SK-N-SH (cell line): ENCODE measurements around the gene PXDC1. TPM values are rescaled to one million over a fixed set of nuclear protein-coding genes. Genes with fewer than 3 reads are reported as not detected.

Source experiments
- CTCF ChIA-PET: fragments of 300-600, 350-600 bp; formaldehyde crosslinking; extraction: SDS; loops from one replicate; lab custom pipeline; 2021; lab: Yijun Ruan, JAX
- POLR2A ChIA-PET: fragments of 350-600 bp; sonication (Branson Sonifier 250); formaldehyde crosslinking; extraction: SDS; loops from one replicate; lab custom pipeline; 2020; ENCODE audit warnings: antibody characterized with exemption, inconsistent platforms; lab: Yijun Ruan, JAX
- DNase-seq: peaks from one replicate; pipeline ENCODE4 v3.0.0; 2012
- H2AFZ ChIP-seq: fragments of 200-600 bp; sonication (generic); 2 replicates; pipeline ENCODE4 v1.8.1; 2016; ENCODE audit warnings: antibody characterized with exemption, mild to moderate bottlenecking, low read depth
- H3F3A ChIP-seq: fragments of 200-600 bp; sonication (generic); replicated peaks from 2 replicates; pipeline ENCODE3; 2016; ENCODE audit warnings: antibody characterized with exemption, mild to moderate bottlenecking; ENCODE audit not compliant: insufficient read depth
- H3K27ac ChIP-seq, 2 experiments: fragments of 200-500 bp in 1 of 2; fragments of 200-600 bp in 1 of 2; sonication (Bioruptor generic) in 1 of 2; sonication (generic), shearing (Covaris generic) in 1 of 2; 2 replicates each; pipeline versions ENCODE4 v1.5.1 to v1.6.1; 2014 to 2016; ENCODE audit warnings: low read depth in 2 of 2, inconsistent platforms in 1 of 2, low read length in 1 of 2, mild to moderate bottlenecking in 1 of 2, mixed read lengths in 1 of 2
- H3K27me3 ChIP-seq: fragments of 200-600 bp; sonication (generic), shearing (Covaris generic); 2 replicates; pipeline ENCODE4 v1.6.1; 2016; ENCODE audit warnings: mixed run types; ENCODE audit not compliant: insufficient read depth
- H3K36me3 ChIP-seq, 2 experiments: fragments of 200-500 bp in 1 of 2; fragments of 200-600 bp in 1 of 2; sonication (Bioruptor generic) in 1 of 2; sonication (generic) in 1 of 2; replicated peaks in 1 of 2; 2 replicates each; pipeline versions ENCODE3 to v1.5.1; 2014 to 2016; ENCODE audit warnings: low read length in 1 of 2, mild to moderate bottlenecking in 1 of 2; ENCODE audit not compliant: insufficient read depth in 2 of 2, control insufficient read depth in 1 of 2
- H3K4me1 ChIP-seq, 2 experiments: fragments of 200-500 bp in 1 of 2; fragments of 200-600 bp in 1 of 2; sonication (Bioruptor generic) in 1 of 2; sonication (generic), shearing (Covaris generic) in 1 of 2; 2 replicates each; pipeline versions ENCODE4 v1.5.1 to v1.6.1; 2014 to 2016; ENCODE audit warnings: low read depth in 1 of 2, low read length in 1 of 2, mixed run types in 1 of 2; ENCODE audit not compliant: insufficient read depth in 2 of 2, control insufficient read depth in 1 of 2
- H3K4me2 ChIP-seq: fragments of 200-600 bp; sonication (generic), shearing (Covaris generic); 2 replicates; pipeline ENCODE4 v1.6.1; 2017; ENCODE audit warnings: mixed run types
- H3K4me3 ChIP-seq, 2 experiments: fragments of 200-500 bp in 1 of 2; fragments of 200-600 bp in 1 of 2; sonication (Bioruptor generic) in 1 of 2; sonication (generic), shearing (Covaris generic) in 1 of 2; 2 replicates each; pipeline versions ENCODE4 v1.5.1 to v1.8.1; 2014 to 2016; ENCODE audit warnings: low read depth in 2 of 2, inconsistent platforms in 1 of 2, low read length in 1 of 2, mild to moderate bottlenecking in 1 of 2, mixed read lengths in 1 of 2, moderate library complexity in 1 of 2
- H3K79me2 ChIP-seq: fragments of 200-600 bp; sonication (generic); 2 replicates; pipeline ENCODE4 v1.8.1; 2017; ENCODE audit warnings: mild to moderate bottlenecking; ENCODE audit not compliant: insufficient read depth
- H3K9ac ChIP-seq: fragments of 200-600 bp; sonication (generic); 2 replicates; pipeline ENCODE4 v1.6.1; 2017; ENCODE audit warnings: mixed run types
- H3K9me2 ChIP-seq: fragments of 200-600 bp; sonication (generic); 2 replicates; pipeline ENCODE4 v1.6.1; 2017; ENCODE audit warnings: mixed run types
- H3K9me3 ChIP-seq: fragments of 200-600 bp; sonication (generic); 2 replicates; pipeline ENCODE4 v1.6.1; 2017; ENCODE audit warnings: mixed run types, mild to moderate bottlenecking, moderate library complexity
- H4K20me1 ChIP-seq: fragments of 200-600 bp; sonication (generic); 2 replicates; pipeline ENCODE4 v1.6.1; 2017; ENCODE audit warnings: mild to moderate bottlenecking, mixed run types; ENCODE audit not compliant: insufficient read depth
- CHD2 ChIP-seq: fragments of 150-350 bp; IDR thresholded peaks from 2 replicates; pipeline ENCODE4 v1.6.1; 2018; ENCODE audit warnings: low read length; ENCODE audit not compliant: partially characterized antibody
- CTCF ChIP-seq: fragments of 200-600 bp; sonication (generic); IDR thresholded peaks from 2 replicates; pipeline ENCODE4 v1.6.1; 2017; ENCODE audit warnings: antibody characterized with exemption, mild to moderate bottlenecking, moderate library complexity
- ELF1 ChIP-seq: IDR thresholded peaks from 2 replicates; pipeline ENCODE4 v1.4.0; 2012
- FOXJ3 ChIP-seq: sonication (generic); formaldehyde crosslinking; IDR thresholded peaks from 2 replicates; pipeline ENCODE4 v1.5.1; 2020; ENCODE audit warnings: mild to moderate bottlenecking, missing genetic modification reagents
- FOXM1 ChIP-seq: IDR thresholded peaks from 2 replicates; pipeline ENCODE4 v1.4.0; 2012; ENCODE audit warnings: low read depth, mild to moderate bottlenecking
- GATA2 ChIP-seq: sonication (generic); formaldehyde crosslinking; IDR thresholded peaks from 2 replicates; pipeline ENCODE4 v1.5.0; 2020; ENCODE audit warnings: mild to moderate bottlenecking, missing genetic modification reagents
- MEF2A ChIP-seq: IDR thresholded peaks from 2 replicates; pipeline ENCODE4 v1.4.0; 2012; ENCODE audit warnings: low read depth, borderline replicate concordance
- MXI1 ChIP-seq: IDR thresholded peaks from 2 replicates; pipeline ENCODE4 v1.6.1; 2012; ENCODE audit warnings: mild to moderate bottlenecking, low read depth, low read length, improper control_type of control experiment
- NFIC ChIP-seq: IDR thresholded peaks from 2 replicates; pipeline ENCODE4 v1.4.0; 2012; ENCODE audit warnings: borderline replicate concordance
- NRF1 ChIP-seq: IDR thresholded peaks from 2 replicates; pipeline ENCODE4 v1.6.1; 2012; ENCODE audit warnings: low read depth, mild to moderate bottlenecking, low read length
- RFX5 ChIP-seq: IDR thresholded peaks from 2 replicates; pipeline ENCODE4 v1.6.1; 2012; ENCODE audit warnings: mild to moderate bottlenecking, improper control_type of control experiment, low read length
- RXRA ChIP-seq: IDR thresholded peaks from 2 replicates; pipeline ENCODE4 v1.4.0; 2012; ENCODE audit warnings: low read depth, mild to moderate bottlenecking, borderline replicate concordance
- SMC3 ChIP-seq: IDR thresholded peaks from 2 replicates; pipeline ENCODE4 v1.6.1; 2012; ENCODE audit warnings: low read depth, low read length, improper control_type of control experiment
- TCF12 ChIP-seq: IDR thresholded peaks from 2 replicates; pipeline ENCODE4 v1.4.0; 2012
- USF2 ChIP-seq: fragments of 150-350 bp; IDR thresholded peaks from 2 replicates; pipeline ENCODE4 v1.6.1; 2017; ENCODE audit warnings: antibody characterized with exemption, low read length, low read depth, borderline replicate concordance
- YY1 ChIP-seq: IDR thresholded peaks from 2 replicates; pipeline ENCODE4 v1.4.0; 2012; ENCODE audit warnings: low read depth, mild to moderate bottlenecking
- WGBS: methylation state at CpG from one replicate; pipeline ENCODE4 v1.1.6; 2017; ENCODE audit warnings: low lambda C conversion rate; 5-methylcytosine and 5-hydroxymethylcytosine counted together
- polyA plus RNA-seq, 3 experiments: library from polyadenylated mRNA; depleted of rRNA; stranded (reverse); fragments of >200 nt; gene quantifications; 2 replicates each; pipeline ENCODE4 v1.2.3, GENCODE V29; 2012
- TF ChIP-seq, protein P1 (sequence below): IDR thresholded peaks from 2 replicates; pipeline ENCODE4 v1.6.1; 2012; ENCODE audit warnings: mild to moderate bottlenecking, low read depth, low read length, moderate library complexity
- TF ChIP-seq, protein P2 (sequence below): IDR thresholded peaks from 2 replicates; pipeline ENCODE4 v1.4.0; 2012; ENCODE audit warnings: low read depth, borderline replicate concordance
- TF ChIP-seq, protein P3 (sequence below): IDR thresholded peaks from 2 replicates; pipeline ENCODE4; 2012

PXDC1 gene
- polyA plus RNA-seq, 1 of the 3 experiments (the other 2 are of a cell fraction) = 14.1 TPM

DNA sequence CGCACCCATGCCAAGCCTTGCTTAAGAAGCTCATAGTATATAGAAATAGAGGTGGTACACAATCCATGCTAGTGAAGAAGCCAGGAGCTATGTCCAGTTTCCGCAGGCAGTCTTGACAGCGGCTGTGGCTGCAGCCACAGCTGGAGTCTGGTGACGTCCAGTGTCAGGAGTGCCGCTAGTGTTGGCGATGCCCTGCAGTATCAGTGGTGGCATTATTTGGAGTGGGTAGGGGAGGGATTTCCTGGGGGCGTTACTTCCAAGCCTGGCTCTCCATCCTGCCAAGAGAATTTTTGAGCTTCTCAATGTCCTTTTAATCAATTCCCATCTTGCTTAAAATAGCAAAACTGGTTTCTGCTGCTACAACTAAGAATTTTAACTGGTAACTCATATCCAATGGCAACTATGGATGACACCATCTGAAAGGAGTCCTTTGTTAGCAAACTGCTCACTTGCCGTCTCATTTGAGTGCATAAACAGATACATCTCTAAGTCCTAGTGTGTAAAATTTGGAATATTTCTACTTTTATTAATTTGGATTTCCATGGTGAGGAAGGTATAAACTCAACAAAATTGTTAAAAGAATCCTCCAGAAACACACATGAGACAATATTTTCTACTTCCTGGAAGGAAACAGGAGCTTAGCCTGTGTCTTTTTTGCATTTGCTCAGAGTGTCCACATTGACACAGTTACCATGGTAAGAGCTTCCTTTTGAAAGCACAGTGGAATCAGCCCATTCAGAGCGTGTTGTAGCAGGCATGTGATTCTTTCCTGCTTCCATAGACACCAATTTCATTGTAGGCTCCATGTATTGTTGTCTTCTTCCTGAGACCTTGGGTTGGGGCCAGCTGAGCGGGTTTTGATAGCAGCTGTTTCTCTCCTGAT, 44.6 kb upstream of the PXDC1 start:
- POLR2A ChIA-PET = no interaction called here
- Histone ChIP-seq H2AFZ (no peak overlapping the region), H3F3A (peaks cover 15% of the 10 kb centered on the region), H3K4me1 (peaks cover 3 to 13% of the 10 kb centered on the region in 2 experiments; a peak in 3 of 4 replicates), H3K9me2 (no peaks in the 10 kb centered on the region), H3K79me2 (no peaks in the 10 kb centered on the region), H3K4me3 (no peak overlapping the region), H3K9ac (no peak overlapping the region), H3K9me3 (no peaks in the 10 kb centered on the region), H3K27ac (no peak overlapping the region; a peak in 1 of 4 replicates), H3K27me3 (no peaks in the 10 kb centered on the region), H3K4me2 (no peak overlapping the region), H3K36me3 (no peaks in the 10 kb centered on the region), H4K20me1 (no peaks in the 10 kb centered on the region)
- CTCF ChIA-PET = interaction anchor here (0.7 to 2.6 kb wide), 3 partner anchors 9 to 1046 kb away, joined by 3 to 6 read pairs (median 3); partner anchors contain the start of gene MYLK4
- no peak for DNase-seq
- no peak for TF ChIP-seq TCF12
- TF ChIP-seq CTCF = no peak
- no peak for TF ChIP-seq FOXM1
- no peak for TF ChIP-seq ELF1
- no peak for TF ChIP-seq CHD2
- TF ChIP-seq RXRA = no peak
- no peak for TF ChIP-seq NFIC
- TF ChIP-seq, protein P1, sequence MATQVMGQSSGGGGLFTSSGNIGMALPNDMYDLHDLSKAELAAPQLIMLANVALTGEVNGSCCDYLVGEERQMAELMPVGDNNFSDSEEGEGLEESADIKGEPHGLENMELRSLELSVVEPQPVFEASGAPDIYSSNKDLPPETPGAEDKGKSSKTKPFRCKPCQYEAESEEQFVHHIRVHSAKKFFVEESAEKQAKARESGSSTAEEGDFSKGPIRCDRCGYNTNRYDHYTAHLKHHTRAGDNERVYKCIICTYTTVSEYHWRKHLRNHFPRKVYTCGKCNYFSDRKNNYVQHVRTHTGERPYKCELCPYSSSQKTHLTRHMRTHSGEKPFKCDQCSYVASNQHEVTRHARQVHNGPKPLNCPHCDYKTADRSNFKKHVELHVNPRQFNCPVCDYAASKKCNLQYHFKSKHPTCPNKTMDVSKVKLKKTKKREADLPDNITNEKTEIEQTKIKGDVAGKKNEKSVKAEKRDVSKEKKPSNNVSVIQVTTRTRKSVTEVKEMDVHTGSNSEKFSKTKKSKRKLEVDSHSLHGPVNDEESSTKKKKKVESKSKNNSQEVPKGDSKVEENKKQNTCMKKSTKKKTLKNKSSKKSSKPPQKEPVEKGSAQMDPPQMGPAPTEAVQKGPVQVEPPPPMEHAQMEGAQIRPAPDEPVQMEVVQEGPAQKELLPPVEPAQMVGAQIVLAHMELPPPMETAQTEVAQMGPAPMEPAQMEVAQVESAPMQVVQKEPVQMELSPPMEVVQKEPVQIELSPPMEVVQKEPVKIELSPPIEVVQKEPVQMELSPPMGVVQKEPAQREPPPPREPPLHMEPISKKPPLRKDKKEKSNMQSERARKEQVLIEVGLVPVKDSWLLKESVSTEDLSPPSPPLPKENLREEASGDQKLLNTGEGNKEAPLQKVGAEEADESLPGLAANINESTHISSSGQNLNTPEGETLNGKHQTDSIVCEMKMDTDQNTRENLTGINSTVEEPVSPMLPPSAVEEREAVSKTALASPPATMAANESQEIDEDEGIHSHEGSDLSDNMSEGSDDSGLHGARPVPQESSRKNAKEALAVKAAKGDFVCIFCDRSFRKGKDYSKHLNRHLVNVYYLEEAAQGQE = no peak
- no peak for TF ChIP-seq MXI1
- TF ChIP-seq, protein P2, sequence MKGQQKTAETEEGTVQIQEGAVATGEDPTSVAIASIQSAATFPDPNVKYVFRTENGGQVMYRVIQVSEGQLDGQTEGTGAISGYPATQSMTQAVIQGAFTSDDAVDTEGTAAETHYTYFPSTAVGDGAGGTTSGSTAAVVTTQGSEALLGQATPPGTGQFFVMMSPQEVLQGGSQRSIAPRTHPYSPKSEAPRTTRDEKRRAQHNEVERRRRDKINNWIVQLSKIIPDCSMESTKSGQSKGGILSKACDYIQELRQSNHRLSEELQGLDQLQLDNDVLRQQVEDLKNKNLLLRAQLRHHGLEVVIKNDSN = no peak
- 92% methylated on average over 10 of the region's 10 CpGs for WGBS

- H3K9me2 ChIP-seq = no peaks in the 10 kb centered on the region
- peaks cover 15% of the 10 kb centered on the region for H3F3A ChIP-seq
- no peak overlapping the region for H3K9ac ChIP-seq
- H3K4me1 ChIP-seq = peaks cover 3 to 13% of the 10 kb centered on the region in 2 experiments; a peak in 3 of 4 replicates
- H3K4me3 ChIP-seq = no peak overlapping the region
- H3K36me3 ChIP-seq = no peaks in the 10 kb centered on the region
- no peaks in the 10 kb centered on the region for H3K79me2 ChIP-seq
- no peak overlapping the region for H3K4me2 ChIP-seq
- no peak overlapping the region for H3K27ac ChIP-seq
- POLR2A ChIA-PET = no interaction called here
- CTCF ChIA-PET = interaction anchor here (1.7 kb wide), 1 partner anchor 14 kb away, joined by 4 read pairs; no protein-coding TSS in a partner anchor
- H4K20me1 ChIP-seq = no peaks in the 10 kb centered on the region
- DNase-seq = no peak
- H3K9me3 ChIP-seq = no peaks in the 10 kb centered on the region
- no peaks in the 10 kb centered on the region for H3K27me3 ChIP-seq
- H2AFZ ChIP-seq = no peak overlapping the region
- TF ChIP-seq SMC3 (no peak), GATA2 (CRISPR knock-in tag) (no peak), MEF2A (no peak), RFX5 (no peak), NRF1 (no peak), YY1 (no peak), USF2 (no peak), CHD2 (no peak), FOXJ3 (CRISPR knock-in tag) (no peak)
- TF ChIP-seq, protein P3, sequence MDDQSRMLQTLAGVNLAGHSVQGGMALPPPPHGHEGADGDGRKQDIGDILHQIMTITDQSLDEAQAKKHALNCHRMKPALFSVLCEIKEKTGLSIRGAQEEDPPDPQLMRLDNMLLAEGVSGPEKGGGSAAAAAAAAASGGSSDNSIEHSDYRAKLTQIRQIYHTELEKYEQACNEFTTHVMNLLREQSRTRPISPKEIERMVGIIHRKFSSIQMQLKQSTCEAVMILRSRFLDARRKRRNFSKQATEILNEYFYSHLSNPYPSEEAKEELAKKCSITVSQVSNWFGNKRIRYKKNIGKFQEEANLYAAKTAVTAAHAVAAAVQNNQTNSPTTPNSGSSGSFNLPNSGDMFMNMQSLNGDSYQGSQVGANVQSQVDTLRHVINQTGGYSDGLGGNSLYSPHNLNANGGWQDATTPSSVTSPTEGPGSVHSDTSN = no peak
These were observed 42.6 kb upstream of the PXDC1 start for GRCh38 chr6:3794092-3794491.
